ENCODE results near the gene TNFRSF4. TPM values are rescaled to one million over a fixed set of nuclear protein-coding genes. Genes with fewer than 3 reads are reported as not detected.

TNFRSF4 gene
- polyA plus RNA-seq, 2 of the 4 experiments (the other 2 are of a cell fraction) = not detected

GRCh38 chr1:1220197-1220596, 6.2 kb upstream of the TNFRSF4 start:
- FAIRE-seq (no peak), ATAC-seq (no peak), DNase-seq (ENCODE audit: low read depth in 1 of 2, low spot score in 1 of 2) (no peak)
- H3K27ac ChIP-seq = no peak overlapping the region
- no peak overlapping the region for H3K4me3 ChIP-seq
- WGBS (ENCODE audit: missing lambda C conversion rate) = 93% methylated on average over 19 of the region's 24 CpGs
- H3K4me1 ChIP-seq = no peaks in the 10 kb centered on the region
- ChIA-PET CTCF (interaction anchor here (1.7 kb wide), 1 partner anchor 98 kb away, joined by 5 read pairs; no protein-coding TSS in a partner anchor), POLR2A (no interaction called here)
- TF ChIP-seq HOXA7 (CRISPR knock-in tag; IDR thresholded peaks at IDR 0.05) (no peak), RARB (CRISPR knock-in tag; IDR thresholded peaks at IDR 0.05) (no peak), ZFP36 (IDR thresholded peaks at IDR 0.05; ENCODE audit: borderline replicate concordance, partially characterized antibody) (no peak), FOSL2 (IDR thresholded peaks at IDR 0.05) (no peak), FOSL2 (CRISPR knock-in tag; IDR thresholded peaks at IDR 0.05) (no peak)
- H3K4me2 ChIP-seq = no peak overlapping the region
- H3K9me3 ChIP-seq = no peaks in the 10 kb centered on the region

- POLR2A ChIA-PET = no interaction called here
- FAIRE-seq (no peak), DNase-seq (ENCODE audit: low read depth in 1 of 2, low spot score in 1 of 2) (no peak), ATAC-seq (no peak)
- 100% methylated on average over 5 of the region's 20 CpGs for WGBS (ENCODE audit: missing lambda C conversion rate)
- CTCF ChIA-PET = interaction anchor here (0.8 kb wide), 1 partner anchor 97 kb away, joined by 4 read pairs; no protein-coding TSS in a partner anchor
- H3K27ac ChIP-seq = no peak overlapping the region
- no peaks in the 10 kb centered on the region for H3K9me3 ChIP-seq
- TF ChIP-seq SMC3 (IDR thresholded peaks at IDR 0.05) = no peak
- no peak for TF ChIP-seq E2F6 (IDR thresholded peaks at IDR 0.05; ENCODE audit: borderline replicate concordance, low read depth)
- TF ChIP-seq FOSL2 (IDR thresholded peaks at IDR 0.05) = no peak
- no peak for TF ChIP-seq FOSL2 (CRISPR knock-in tag; IDR thresholded peaks at IDR 0.05)
- TF ChIP-seq KDM5A (IDR thresholded peaks at IDR 0.05) = no peak
- TF ChIP-seq HOXB5 (CRISPR knock-in tag; IDR thresholded peaks at IDR 0.05) = no peak
- TF ChIP-seq MAFK (IDR thresholded peaks at IDR 0.05; ENCODE audit: partially characterized antibody) = no peak
- TF ChIP-seq REST (IDR thresholded peaks at IDR 0.05) = no peak
- no peak for TF ChIP-seq SREBF2 (IDR thresholded peaks at IDR 0.05)
- no peak for TF ChIP-seq BHLHE40 (IDR thresholded peaks at IDR 0.05; ENCODE audit: low read depth, low read length)
- TF ChIP-seq PHF8 (IDR thresholded peaks at IDR 0.05; ENCODE audit: borderline replicate concordance, low read depth) = no peak
- TF ChIP-seq, protein P1, sequence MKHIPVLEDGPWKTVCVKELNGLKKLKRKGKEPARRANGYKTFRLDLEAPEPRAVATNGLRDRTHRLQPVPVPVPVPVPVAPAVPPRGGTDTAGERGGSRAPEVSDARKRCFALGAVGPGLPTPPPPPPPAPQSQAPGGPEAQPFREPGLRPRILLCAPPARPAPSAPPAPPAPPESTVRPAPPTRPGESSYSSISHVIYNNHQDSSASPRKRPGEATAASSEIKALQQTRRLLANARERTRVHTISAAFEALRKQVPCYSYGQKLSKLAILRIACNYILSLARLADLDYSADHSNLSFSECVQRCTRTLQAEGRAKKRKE (CRISPR knock-in tag; IDR thresholded peaks at IDR 0.05; ENCODE audit: low read depth) = no peak
- no peak overlapping the region for H3K4me3 ChIP-seq
- H3K4me2 ChIP-seq = no peak overlapping the region
- H3K4me1 ChIP-seq = no peaks in the 10 kb centered on the region
Measured at GRCh38 chr1:1219341-1219740, 5.4 kb upstream of the TNFRSF4 start.

GRCh38 chr1:1218524-1219200, 4.7 kb upstream of the TNFRSF4 start:
- 94% methylated on average over 19 of the region's 36 CpGs for WGBS (ENCODE audit: missing lambda C conversion rate)
- Histone ChIP-seq H3K4me1 (no peaks in the 10 kb centered on the region), H3K9me3 (no peaks in the 10 kb centered on the region), H3K4me2 (no peak overlapping the region), H3K27ac (no peak overlapping the region), H3K4me3 (no peak overlapping the region)
- ChIA-PET CTCF (interaction anchor here (0.7 to 0.8 kb wide), 2 partner anchors 96 kb away, joined by 3 to 4 read pairs; no protein-coding TSS in a partner anchor), POLR2A (no interaction called here)
- FAIRE-seq (no peak), ATAC-seq (no peak), DNase-seq (ENCODE audit: low read depth in 1 of 2, low spot score in 1 of 2) (no peak)
- TF ChIP-seq POLR2A (IDR thresholded peaks at IDR 0.05; ENCODE audit: low read length) (no peak), REST (IDR thresholded peaks at IDR 0.05) (no peak), ZFP36 (IDR thresholded peaks at IDR 0.05; ENCODE audit: borderline replicate concordance, partially characterized antibody) (no peak)
- TF ChIP-seq, protein P2, sequence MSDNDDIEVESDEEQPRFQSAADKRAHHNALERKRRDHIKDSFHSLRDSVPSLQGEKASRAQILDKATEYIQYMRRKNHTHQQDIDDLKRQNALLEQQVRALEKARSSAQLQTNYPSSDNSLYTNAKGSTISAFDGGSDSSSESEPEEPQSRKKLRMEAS (IDR thresholded peaks at IDR 0.05) = no peak

Measured in A549 (cell line).